IMR-90 (cell line): Measurements from ENCODE around the gene LEKR1. TPM values are rescaled to one million over a fixed set of nuclear protein-coding genes. Genes with fewer than 3 reads are reported as not detected.
A peak's percentile ranks its signal among the peaks of the same experiment; 100 is the strongest.

Experiments
- ATAC-seq: fragments of 200-7000 bp; cut with Tn5 transposase; 2 replicates; pipeline ENCODE4 v1.9.1; 2020; ENCODE audit warnings: low read depth, mild to moderate bottlenecking, moderate library complexity
- BruUV-seq: library from RNA; stranded (reverse); fragments of 400-500 nt; replicated peaks from 2 replicates; lab custom pipeline; 2021; lab: Mats Ljungman, UMichigan
- CTCF ChIA-PET: fragments of 300-600 bp; formaldehyde crosslinking; extraction: SDS; loops from one replicate; lab custom pipeline; 2021; ENCODE audit warnings: antibody characterized with exemption; lab: Yijun Ruan, JAX
- POLR2A ChIA-PET: fragments of 300-600 bp; sonication (Branson Sonifier 250); formaldehyde crosslinking; loops from one replicate; lab custom pipeline; 2022; ENCODE audit warnings: antibody characterized with exemption; ENCODE audit not compliant: unreplicated experiment; lab: Charles Lee
- DNase-seq: peaks from one replicate; pipeline ENCODE4 v3.0.0; 2013
- H2AFZ ChIP-seq: replicated peaks from 2 replicates; pipeline ENCODE3; 2013; ENCODE audit warnings: low read length, mild to moderate bottlenecking; ENCODE audit not compliant: poor library complexity
- H2AK5ac ChIP-seq: 2 replicates; pipeline ENCODE4 v1.6.1; 2013; ENCODE audit warnings: low read depth, low read length, inconsistent platforms
- H2AK9ac ChIP-seq: replicated peaks from 2 replicates; pipeline ENCODE3; 2013; ENCODE audit warnings: mild to moderate bottlenecking, low read depth, low read length, moderate library complexity; ENCODE audit not compliant: poor library complexity
- H2BK120ac ChIP-seq: 2 replicates; pipeline ENCODE4 v1.6.1; 2013; ENCODE audit warnings: low read depth, low read length, inconsistent platforms
- H2BK15ac ChIP-seq: 3 replicates; pipeline ENCODE4 v1.6.1; 2013; ENCODE audit warnings: low read depth, low read length, inconsistent platforms
- H2BK20ac ChIP-seq: 2 replicates; pipeline ENCODE4 v1.6.1; 2013; ENCODE audit warnings: low read depth, mild to moderate bottlenecking, inconsistent platforms, low read length, moderate library complexity
- H2BK5ac ChIP-seq: 2 replicates; pipeline ENCODE4 v1.6.1; 2013; ENCODE audit warnings: mild to moderate bottlenecking, low read depth, low read length, inconsistent platforms; ENCODE audit not compliant: poor library complexity, severe bottlenecking
- H3K14ac ChIP-seq: replicated peaks from 2 replicates; pipeline ENCODE4 v1.6.1; 2013; ENCODE audit warnings: low read depth, low read length, inconsistent platforms
- H3K18ac ChIP-seq: 2 replicates; pipeline ENCODE4 v1.6.1; 2013; ENCODE audit warnings: low read depth, low read length, control low read depth
- H3K23ac ChIP-seq: 2 replicates; pipeline ENCODE4 v1.6.1; 2013; ENCODE audit warnings: low read depth, low read length, inconsistent platforms
- H3K27ac ChIP-seq: 2 replicates; pipeline ENCODE4 v1.5.1; 2013; ENCODE audit warnings: mild to moderate bottlenecking, control low read depth, low read length; ENCODE audit not compliant: insufficient read depth
- H3K27me3 ChIP-seq: 2 replicates; pipeline ENCODE4 v1.6.1; 2013; ENCODE audit warnings: low read length; ENCODE audit not compliant: control insufficient read depth, insufficient read depth
- H3K36me3 ChIP-seq: 2 replicates; pipeline ENCODE4 v1.6.1; 2013; ENCODE audit warnings: low read length, mixed read lengths; ENCODE audit not compliant: control insufficient read depth, insufficient read depth
- H3K4ac ChIP-seq: 2 replicates; pipeline ENCODE4 v1.6.1; 2013; ENCODE audit warnings: low read depth, low read length, inconsistent platforms
- H3K4me1 ChIP-seq: 2 replicates; pipeline ENCODE4 v1.6.1; 2013; ENCODE audit warnings: low read length, mixed read lengths; ENCODE audit not compliant: control insufficient read depth, insufficient read depth
- H3K4me2 ChIP-seq: 2 replicates; pipeline ENCODE4 v1.6.1; 2013; ENCODE audit warnings: low read depth, mild to moderate bottlenecking, control low read depth, low read length, moderate library complexity
- H3K4me3 ChIP-seq: 2 replicates; pipeline ENCODE4 v1.5.1; 2013; ENCODE audit warnings: low read depth, mild to moderate bottlenecking, control low read depth, low read length, moderate library complexity; ENCODE audit not compliant: insufficient read depth
- H3K56ac ChIP-seq: 2 replicates; pipeline ENCODE4 v1.6.1; 2013; ENCODE audit warnings: low read length, inconsistent platforms; ENCODE audit not compliant: insufficient read depth; ENCODE audit errors: extremely low read depth
- H3K79me1 ChIP-seq, 2 experiments: 2 replicates each; pipeline ENCODE4 v1.6.1; 2013; ENCODE audit warnings: low read length in 2 of 2, inconsistent platforms in 1 of 2, low read depth in 1 of 2
- H3K9ac ChIP-seq: 2 replicates; pipeline ENCODE4 v1.6.1; 2013; ENCODE audit warnings: low read depth, low read length, control low read depth
- H3K9me1 ChIP-seq: 2 replicates; pipeline ENCODE4 v1.6.1; 2013; ENCODE audit warnings: low read length, inconsistent platforms; ENCODE audit not compliant: insufficient read depth
- H3K9me3 ChIP-seq: 2 replicates; pipeline ENCODE4 v1.6.1; 2013; ENCODE audit warnings: low read length; ENCODE audit not compliant: control insufficient read depth, insufficient read depth
- H4K20me1 ChIP-seq: 2 replicates; pipeline ENCODE4 v1.6.1; 2013; ENCODE audit warnings: low read length, inconsistent platforms; ENCODE audit not compliant: insufficient read depth
- H4K5ac ChIP-seq: 2 replicates; pipeline ENCODE4 v1.6.1; 2013; ENCODE audit warnings: mild to moderate bottlenecking, low read depth, low read length, control low read depth
- H4K8ac ChIP-seq, 2 experiments: 2 replicates each; pipeline ENCODE4 v1.6.1; 2013; ENCODE audit warnings: low read depth in 2 of 2, low read length in 2 of 2, control low read depth in 1 of 2, inconsistent platforms in 1 of 2
- H4K91ac ChIP-seq: 2 replicates; pipeline ENCODE4 v1.6.1; 2013; ENCODE audit warnings: low read depth, low read length, inconsistent platforms; ENCODE audit not compliant: insufficient read depth
- BHLHE40 ChIP-seq: fragments of 150-350 bp; IDR thresholded peaks from 2 replicates; pipeline ENCODE4 v1.6.1; 2016; ENCODE audit warnings: mild to moderate bottlenecking, low read depth, low read length
- ELK1 ChIP-seq: fragments of 150-350 bp; IDR thresholded peaks from 2 replicates; pipeline ENCODE4 v1.6.1; 2016; ENCODE audit warnings: low read depth, mild to moderate bottlenecking, low read length, moderate library complexity, borderline replicate concordance
- FOS ChIP-seq: fragments of 150-350 bp; IDR thresholded peaks from 2 replicates; pipeline ENCODE4 v1.6.1; 2016; ENCODE audit warnings: low read depth, low read length
- USF2 ChIP-seq: fragments of 150-350 bp; IDR thresholded peaks from 2 replicates; pipeline ENCODE4 v1.6.1; 2017; ENCODE audit warnings: mild to moderate bottlenecking, antibody characterized with exemption, low read length, low read depth
- dilution Hi-C: fragments of 300-500 bp; cut with HindIII; formaldehyde crosslinking; loops from one replicate; pipeline ENCODE4 v1.14.3; 2018; ENCODE audit warnings: low sequenced_read_pairs; ENCODE audit not compliant: unreplicated experiment
- in situ Hi-C: fragments of 300-500 bp; cut with MboI; formaldehyde crosslinking; loops from 3 replicates; pipeline ENCODE4 v1.14.3; 2019; ENCODE audit warnings: low sequenced_read_pairs, inconsistent platforms, mixed read lengths
- intact Hi-C: fragments of 100-400 bp; cut with micrococcal nuclease; formaldehyde crosslinking; loops from 2 replicates; pipeline ENCODE4 v1.10.0; 2022
- polyA plus RNA-seq, 3 experiments: library from polyadenylated mRNA; depleted of rRNA; stranded (reverse); fragments of >200 nt; gene quantifications; 2 replicates each; pipeline ENCODE4 v1.2.3, GENCODE V29; 2012; ENCODE audit warnings: low replicate concordance in 1 of 3
- total RNA-seq: library from RNA; depleted of rRNA; stranded (reverse); fragments of >200 nt; gene quantifications from 2 replicates; pipeline ENCODE4 v1.2.3, GENCODE V29; 2012

LEKR1 gene
- total and polyA plus RNA-seq, 2 of the 4 experiments (the other 2 are of a cell fraction): 0.19 to 0.36 TPM

- peak overlapping the region; percentile 82; the same call in 1 of the 2 replicates for H2BK20ac ChIP-seq
- BruUV-seq: no TSS peak
- peak overlapping the region; percentile 74; the same call in 1 of the 2 replicates for H3K23ac ChIP-seq
- in situ Hi-C loops (no loop called here), dilution Hi-C loops (no loop called here), intact Hi-C loops (no loop called here)
- H3K9me1 ChIP-seq: peaks cover 12% of the 10 kb centered on the region
- H2BK120ac ChIP-seq: peak overlapping the region; percentile 86
- H4K20me1 ChIP-seq: no peaks in the 10 kb centered on the region
- peak overlapping the region; percentile 96 for H3K14ac ChIP-seq
- H3K4ac ChIP-seq: peak overlapping the region; percentile 86
- DNase-seq (peak; percentile 35), ATAC-seq (no peak)
- H3K27me3 ChIP-seq: no peaks in the 10 kb centered on the region
- H3K9me3 ChIP-seq: no peaks in the 10 kb centered on the region
- peak overlapping the region; percentile 27 for H3K27ac ChIP-seq
- peak overlapping the region; percentile 96; the same call in 1 of the 2 replicates for H4K5ac ChIP-seq
- ChIA-PET CTCF (no interaction called here), POLR2A (no interaction called here)
- peak overlapping the region; percentile 93; the same call in 2 of the 3 replicates for H2BK15ac ChIP-seq
- H2AFZ ChIP-seq: no peak overlapping the region
- H2AK9ac ChIP-seq: no peak overlapping the region
- no peak overlapping the region for H3K4me3 ChIP-seq
- TF ChIP-seq FOS: no peak
- 0 out of 2 replicates have a peak, but pooled peaks have one; percentile 19 for TF ChIP-seq USF2
- TF ChIP-seq BHLHE40: no peak
- TF ChIP-seq ELK1: no peak
- peaks cover 17% of the 10 kb centered on the region for H3K4me1 ChIP-seq
- peak overlapping the region; percentile 52 to 80 for H4K8ac ChIP-seq
- H4K91ac ChIP-seq: peak overlapping the region; percentile 90
- H3K9ac ChIP-seq: no peak overlapping the region
- H2BK5ac ChIP-seq: peak overlapping the region; percentile 93
- peak overlapping the region; percentile 99 for H3K18ac ChIP-seq
- H2AK5ac ChIP-seq: peak overlapping the region; percentile 93; the same call in 1 of the 2 replicates
- peaks cover 0 to 11% of the 10 kb centered on the region in 2 experiments; a peak in 2 of 4 replicates for H3K79me1 ChIP-seq
- no peak overlapping the region for H3K56ac ChIP-seq
- no peaks in the 10 kb centered on the region; the same call in 1 of the 2 replicates for H3K36me3 ChIP-seq
- H3K4me2 ChIP-seq: no peak overlapping the region; the same call in 1 of the 2 replicates
Observed at GRCh38 chr3:156782921-156783320, 43.2 kb upstream of the LEKR1 start.
